Coronary artery (tissue), 2 donors: ENCODE results near the gene TWF2.

Experiments used
- DNase-seq: peaks from one replicate; pipeline ENCODE4 v3.0.0-alpha.2; 2017; ENCODE audit warnings: low spot score
- H3K27ac ChIP-seq, 2 donors: fragments of 200-600 bp; sonication (generic); one replicate each; pipeline ENCODE4 v1.5.1; 2016 to 2019
- H3K4me3 ChIP-seq: fragments of 200-600 bp; sonication (generic); 2 replicates; pipeline ENCODE4 v1.5.1; 2016; ENCODE audit warnings: mild to moderate bottlenecking, moderate library complexity
- TF ChIP-seq, protein P1 (sequence below): fragments of 200-600 bp; sonication (generic); IDR thresholded peaks from one replicate; pipeline ENCODE4 v1.5.1; 2019; ENCODE audit warnings: antibody characterized with exemption

TWF2 gene

DNA sequence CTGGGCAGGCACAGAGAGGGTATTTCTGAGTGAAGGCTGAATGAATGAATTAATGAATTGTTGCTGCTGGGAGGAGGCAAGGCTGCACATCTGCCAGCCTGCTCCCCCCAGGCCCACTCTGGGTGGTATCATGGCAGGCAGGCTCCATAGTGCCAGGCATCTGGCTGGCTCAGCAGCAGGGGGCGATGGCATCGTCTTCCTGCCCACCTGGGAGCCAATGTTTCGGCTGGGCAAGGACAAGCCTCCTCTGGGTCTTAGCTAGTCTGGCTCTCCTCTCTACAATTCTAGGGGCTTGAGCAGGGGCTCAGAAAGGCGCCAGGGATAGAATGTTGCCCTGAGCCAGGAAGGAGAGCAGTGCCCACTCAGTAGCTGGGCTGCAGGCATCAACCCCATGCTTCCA is 11.8 kb downstream of the TWF2 start:
- no peak for DNase-seq
- Histone ChIP-seq H3K27ac (no peak overlapping the region), H3K4me3 (no peak overlapping the region)
- TF ChIP-seq, protein P1, sequence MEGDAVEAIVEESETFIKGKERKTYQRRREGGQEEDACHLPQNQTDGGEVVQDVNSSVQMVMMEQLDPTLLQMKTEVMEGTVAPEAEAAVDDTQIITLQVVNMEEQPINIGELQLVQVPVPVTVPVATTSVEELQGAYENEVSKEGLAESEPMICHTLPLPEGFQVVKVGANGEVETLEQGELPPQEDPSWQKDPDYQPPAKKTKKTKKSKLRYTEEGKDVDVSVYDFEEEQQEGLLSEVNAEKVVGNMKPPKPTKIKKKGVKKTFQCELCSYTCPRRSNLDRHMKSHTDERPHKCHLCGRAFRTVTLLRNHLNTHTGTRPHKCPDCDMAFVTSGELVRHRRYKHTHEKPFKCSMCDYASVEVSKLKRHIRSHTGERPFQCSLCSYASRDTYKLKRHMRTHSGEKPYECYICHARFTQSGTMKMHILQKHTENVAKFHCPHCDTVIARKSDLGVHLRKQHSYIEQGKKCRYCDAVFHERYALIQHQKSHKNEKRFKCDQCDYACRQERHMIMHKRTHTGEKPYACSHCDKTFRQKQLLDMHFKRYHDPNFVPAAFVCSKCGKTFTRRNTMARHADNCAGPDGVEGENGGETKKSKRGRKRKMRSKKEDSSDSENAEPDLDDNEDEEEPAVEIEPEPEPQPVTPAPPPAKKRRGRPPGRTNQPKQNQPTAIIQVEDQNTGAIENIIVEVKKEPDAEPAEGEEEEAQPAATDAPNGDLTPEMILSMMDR: no peak

DNA sequence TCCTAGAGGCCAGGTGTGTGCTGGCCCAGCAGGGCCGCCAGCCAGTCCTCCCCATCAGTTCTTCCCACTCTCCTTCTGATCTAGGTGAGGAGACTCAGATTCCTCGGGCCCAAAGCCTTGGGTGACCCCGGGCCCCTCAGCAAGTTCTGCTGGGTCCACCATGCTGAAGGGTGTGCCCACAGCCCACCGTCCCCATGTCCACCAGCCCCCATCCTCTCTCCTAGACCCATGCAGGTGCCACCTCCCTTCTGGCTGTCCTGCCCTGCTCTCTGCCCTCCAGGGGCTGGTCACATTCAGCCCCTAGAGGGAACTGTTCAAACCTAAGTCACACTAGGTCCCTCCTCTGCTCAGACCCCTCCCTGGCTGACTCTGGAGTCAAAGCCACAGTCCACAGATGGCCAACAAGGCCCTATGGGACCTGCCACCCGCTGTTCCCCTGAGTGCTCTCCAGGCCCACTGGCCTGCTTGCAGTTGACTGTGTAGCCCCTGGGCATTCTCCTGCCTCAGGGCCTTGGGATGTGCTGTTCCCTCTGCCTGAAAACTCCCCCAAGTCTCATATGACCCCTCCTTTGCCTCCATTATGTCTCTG is 12.6 kb downstream of the TWF2 start:
- Histone ChIP-seq H3K27ac (no peak overlapping the region), H3K4me3 (no peak overlapping the region)
- TF ChIP-seq, protein P1: no peak
- DNase-seq: no peak

DNA sequence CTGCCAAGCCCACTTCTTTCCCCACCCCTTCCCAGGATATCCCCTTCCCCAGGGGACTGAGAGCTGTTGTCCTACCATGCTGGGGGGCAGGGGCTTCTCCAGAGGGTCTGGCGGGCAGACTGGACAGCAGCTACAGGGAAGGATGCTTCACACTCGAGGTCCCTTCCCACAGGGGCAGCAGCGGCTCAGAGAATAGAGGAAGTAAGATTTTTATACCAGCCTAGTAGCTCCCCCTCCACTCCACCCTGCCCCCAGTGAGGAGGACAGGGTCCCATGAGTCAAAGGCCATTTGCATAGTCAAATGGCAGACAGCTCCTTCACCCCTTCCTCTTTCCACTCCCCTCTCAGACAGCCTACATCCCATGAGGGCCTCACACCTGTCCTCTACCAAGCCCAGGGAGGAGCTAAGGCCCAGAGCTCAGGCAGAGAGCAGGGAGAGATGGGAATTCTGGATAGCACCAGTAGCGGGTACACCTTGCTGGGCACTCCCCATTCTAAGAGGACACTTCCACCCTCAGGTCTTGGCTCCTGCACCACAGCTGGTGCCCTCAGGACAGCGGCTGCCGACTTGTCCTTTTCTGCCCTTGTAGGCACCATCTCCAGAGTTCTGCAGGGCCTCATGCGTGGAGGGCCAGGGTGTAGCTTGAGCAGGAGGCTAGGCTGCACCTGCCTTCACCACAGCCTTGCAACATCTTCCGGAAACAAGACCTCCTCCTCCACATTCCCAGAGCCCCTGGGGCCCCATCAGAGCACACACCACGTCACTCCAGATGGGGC is 13.3 kb downstream of the TWF2 start, which contains the start of gene TLR9:
TLR9 (minus strand) TSS at position 194 of the 777 bp plus-strand sequence; CDS start at position 78, 116 bp downstream.
- Histone ChIP-seq H3K4me3 (no peak within 1 kb of the TSS), H3K27ac (no peak within 1 kb of the TSS)
- TF ChIP-seq, protein P1: no peak
- DNase-seq: no peak

DNA sequence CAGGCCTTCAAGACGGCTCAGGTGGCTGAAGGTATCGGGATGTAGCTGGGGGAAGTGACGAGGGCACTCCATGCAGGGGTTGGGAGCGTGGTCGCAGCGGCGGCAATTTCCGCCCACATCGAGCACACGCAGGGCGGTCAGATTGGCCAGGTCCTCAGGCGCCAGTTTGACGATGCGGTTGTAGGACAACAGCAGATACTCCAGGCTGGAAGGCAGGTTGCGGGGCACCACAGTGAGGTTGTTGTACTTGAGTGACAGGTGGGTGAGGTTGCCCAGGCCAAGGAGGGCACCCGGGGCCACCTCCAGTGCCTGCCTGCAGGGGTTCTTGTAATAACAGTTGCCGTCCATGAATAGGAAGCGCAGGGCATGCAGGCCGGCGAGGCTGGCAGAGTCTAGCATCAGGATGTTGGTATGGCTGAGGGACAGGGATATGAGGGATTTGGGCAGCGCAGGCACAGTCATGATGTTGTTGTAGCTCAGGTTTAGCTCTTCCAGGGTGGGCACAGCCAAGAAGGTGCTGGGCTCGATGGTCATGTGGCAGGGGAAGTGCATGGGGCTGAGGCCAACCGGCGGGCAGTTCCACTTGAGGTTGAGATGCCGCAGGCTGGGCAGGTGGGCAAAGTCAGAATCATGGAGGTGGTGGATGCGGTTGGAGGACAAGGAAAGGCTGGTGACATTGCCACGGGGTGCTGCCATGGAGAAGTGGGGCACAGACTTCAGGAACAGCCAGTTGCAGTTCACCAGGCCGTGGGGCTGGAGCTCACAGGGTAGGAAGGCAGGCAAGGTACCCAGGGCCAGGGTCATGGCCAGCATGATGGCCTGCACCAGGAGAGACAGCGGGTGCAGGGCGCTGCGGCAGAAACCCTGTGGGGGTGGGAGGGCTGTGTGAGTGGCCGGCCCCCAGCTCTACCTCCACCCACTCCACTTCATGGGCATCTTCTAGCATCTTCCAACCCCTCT is 15.2 kb downstream of the TWF2 start:
- Histone ChIP-seq H3K27ac (no peak overlapping the region), H3K4me3 (no peak overlapping the region)
- DNase-seq: no peak
- TF ChIP-seq, protein P1: no peak

DNA sequence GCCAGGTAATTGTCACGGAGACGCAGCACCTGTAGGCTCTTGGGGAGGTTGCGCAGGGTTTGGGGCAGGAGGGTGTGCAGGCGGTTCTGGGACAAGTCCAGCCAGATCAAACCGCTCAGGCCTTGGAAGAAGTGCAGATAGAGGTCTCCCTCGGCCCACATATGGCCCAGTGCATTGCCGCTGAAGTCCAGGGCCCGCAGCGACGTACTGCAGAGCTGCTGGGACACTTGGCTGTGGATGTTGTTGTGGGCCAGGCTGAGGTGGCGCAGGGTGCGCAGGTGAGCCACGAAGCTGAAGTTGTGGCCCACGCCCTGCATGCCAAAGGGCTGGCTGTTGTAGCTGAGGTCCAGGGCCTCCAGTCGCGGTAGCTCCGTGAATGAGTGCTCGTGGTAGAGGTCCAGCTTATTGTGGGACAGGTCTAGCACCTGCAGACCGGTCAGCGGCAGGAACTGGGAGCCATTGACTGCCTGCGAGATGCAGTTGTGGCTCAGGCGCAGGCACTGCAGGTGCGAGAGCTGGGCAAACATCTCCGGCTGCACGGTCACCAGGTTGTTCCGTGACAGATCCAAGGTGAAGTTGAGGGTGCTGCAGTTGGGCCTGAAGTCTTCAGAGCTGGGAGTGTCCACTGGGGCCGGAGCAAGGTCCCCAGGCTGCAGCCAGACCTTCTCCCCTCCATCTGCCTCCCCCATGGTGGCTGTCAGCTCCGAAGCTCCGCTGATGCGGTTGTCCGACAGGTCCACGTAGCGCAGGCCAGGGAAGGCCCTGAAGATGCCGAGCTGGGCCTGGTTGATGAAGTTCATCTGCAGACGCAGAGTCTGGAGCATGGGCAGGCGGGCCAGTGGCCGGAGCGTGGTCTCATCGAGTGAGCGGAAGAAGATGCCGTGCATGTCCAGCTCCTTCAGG is 16.4 kb downstream of the TWF2 start:
- Histone ChIP-seq H3K4me3 (no peak overlapping the region), H3K27ac (no peak overlapping the region)
- DNase-seq: no peak
- TF ChIP-seq, protein P1: no peak

DNA sequence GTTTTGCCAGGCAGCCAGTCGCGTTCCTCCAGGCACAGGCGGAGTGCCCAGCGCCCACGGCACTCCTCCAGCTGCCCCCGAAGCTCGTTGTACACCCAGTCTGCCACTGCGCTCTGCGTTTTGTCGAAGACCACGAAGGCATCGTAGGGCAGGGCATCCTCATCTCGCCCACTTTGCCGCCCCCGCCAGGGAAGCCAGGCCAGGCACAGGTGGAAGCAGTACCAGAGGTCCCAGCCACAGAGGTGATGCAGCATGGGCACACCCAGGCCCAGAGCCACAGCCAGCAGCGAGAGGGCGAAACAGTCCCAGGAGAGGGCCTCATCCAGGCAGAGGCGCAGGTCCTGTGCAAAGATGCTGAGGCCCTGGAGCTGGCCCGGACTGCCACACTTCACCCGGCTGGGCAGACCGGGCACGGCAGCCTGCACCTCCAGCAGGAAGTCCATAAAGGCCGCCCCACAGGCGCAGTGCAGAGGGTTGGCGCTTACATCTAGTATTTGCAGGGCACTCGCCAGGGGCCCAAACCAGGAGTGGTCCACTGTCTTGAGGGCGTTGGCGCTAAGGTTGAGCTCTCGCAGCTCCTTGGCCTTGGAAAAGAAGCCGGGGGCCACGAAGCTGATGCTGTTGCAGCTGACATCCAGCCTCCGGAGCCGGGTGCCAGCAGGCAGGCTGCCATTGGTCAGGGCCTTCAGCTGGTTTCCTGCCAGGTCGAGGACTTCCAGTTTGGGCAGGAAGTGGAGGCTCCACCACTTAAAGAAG is 17.2 kb downstream of the TWF2 start:
- H3K4me3 ChIP-seq: no peak overlapping the region
- TF ChIP-seq, protein P1: no peak
- DNase-seq: no peak
- H3K27ac ChIP-seq: no peak overlapping the region
